GM12878 (cell line): ENCODE results near the gene PYGM. TPM values are rescaled to one million over a fixed set of nuclear protein-coding genes. Genes with fewer than 3 reads are reported as not detected.

Experiments
- ATAC-seq: fragments of 200-7000 bp; cut with Tn5 transposase; 3 replicates; pipeline ENCODE4 v1.9.1; 2020; ENCODE audit warnings: mild to moderate bottlenecking, moderate library complexity
- BruUV-seq: library from RNA; stranded (reverse); fragments of 400-500 nt; replicated peaks from 2 replicates; lab custom pipeline; 2021; lab: Mats Ljungman, UMichigan
- CTCF ChIA-PET: fragments of 300-600 bp; sonication (Branson Sonifier 250); formaldehyde crosslinking; extraction: SDS; loops from one replicate; lab custom pipeline; 2021; ENCODE audit warnings: inconsistent platforms; lab: Yijun Ruan, JAX
- POLR2A ChIA-PET: fragments of 350-600 bp; formaldehyde crosslinking; extraction: SDS; loops from one replicate; lab custom pipeline; 2021; ENCODE audit warnings: inconsistent platforms; lab: Charles Lee
- RAD21 ChIA-PET: fragments of 300-600 bp; sonication (Branson Sonifier 250); formaldehyde crosslinking; loops from one replicate; lab custom pipeline; 2023; ENCODE audit warnings: antibody characterized with exemption; ENCODE audit not compliant: unreplicated experiment; lab: Charles Lee
- SMC1A ChIA-PET: fragments of 300-600 bp; sonication (Branson Sonifier 250); formaldehyde crosslinking; loops from one replicate; lab custom pipeline; 2023; ENCODE audit not compliant: unreplicated experiment, uncharacterized antibody; lab: Charles Lee
- DNase-seq: peaks from one replicate; pipeline ENCODE4 v3.0.0-alpha.2; 2011; ENCODE audit warnings: low read depth, low spot score
- FAIRE-seq: peaks from 3 replicates; lab custom pipeline; 2011; peaks lifted over from hg19 to GRCh38; lab: Jason Lieb, UNC
- H2AFZ ChIP-seq: 2 replicates; pipeline ENCODE4 v1.6.0; 2011; ENCODE audit warnings: low read depth, low read length, control low read depth; ENCODE audit not compliant: control insufficient read depth
- H3K27ac ChIP-seq: 2 replicates; pipeline ENCODE4 v1.5.1; 2011; ENCODE audit warnings: control low read depth; ENCODE audit not compliant: control insufficient read depth, insufficient read depth
- H3K27me3 ChIP-seq, 2 experiments: replicated peaks in 1 of 2; 2 replicates each; pipeline versions ENCODE4 v1.6.0 to v1.6.1; 2011; ENCODE audit warnings: low read length in 1 of 2; ENCODE audit not compliant: control insufficient read depth in 2 of 2, insufficient read depth in 2 of 2
- H3K36me3 ChIP-seq, 2 experiments: 2 replicates each; pipeline ENCODE4 v1.5.1; 2011; ENCODE audit warnings: low read length in 1 of 2; ENCODE audit not compliant: control insufficient read depth in 2 of 2, insufficient read depth in 2 of 2
- H3K4me1 ChIP-seq: 2 replicates; pipeline ENCODE4 v1.6.1; 2011; ENCODE audit warnings: mild to moderate bottlenecking, low read length, moderate library complexity, mixed read lengths; ENCODE audit not compliant: control insufficient read depth, insufficient read depth
- H3K4me2 ChIP-seq: 2 replicates; pipeline ENCODE4 v1.6.0; 2011; ENCODE audit warnings: control low read depth; ENCODE audit not compliant: control insufficient read depth, insufficient read depth
- H3K4me3 ChIP-seq: fragments of 200-600 bp; sonication (generic); 2 replicates; pipeline ENCODE4 v1.5.1; 2016
- H3K79me2 ChIP-seq: 2 replicates; pipeline ENCODE4 v1.6.0; 2011; ENCODE audit warnings: low read length; ENCODE audit not compliant: control insufficient read depth, insufficient read depth
- H3K9ac ChIP-seq: 2 replicates; pipeline ENCODE4 v1.8.0; 2011; ENCODE audit warnings: low read length, control low read depth, mixed read lengths; ENCODE audit not compliant: control insufficient read depth, insufficient read depth
- H3K9me3 ChIP-seq: replicated peaks from 3 replicates; pipeline ENCODE4 v1.5.1; 2011; ENCODE audit warnings: mild to moderate bottlenecking, low read length; ENCODE audit not compliant: control insufficient read depth, insufficient read depth
- H4K20me1 ChIP-seq: 2 replicates; pipeline ENCODE4 v1.6.0; 2011; ENCODE audit not compliant: control insufficient read depth, insufficient read depth
- ASH2L ChIP-seq: fragments of 300-600, 200-600 bp; sonication (generic); IDR thresholded peaks from 2 replicates; pipeline ENCODE4 v1.6.1; 2017; ENCODE audit warnings: low read depth, mild to moderate bottlenecking, borderline replicate concordance
- BCL3 ChIP-seq: IDR thresholded peaks from 2 replicates; pipeline ENCODE4 v1.6.1; 2011; ENCODE audit warnings: borderline replicate concordance, low read depth, mild to moderate bottlenecking, moderate library complexity, low read length; ENCODE audit not compliant: insufficient read depth, poor library complexity, severe bottlenecking
- BCLAF1 ChIP-seq: fragments of 450-650 bp; IDR thresholded peaks from 2 replicates; pipeline ENCODE4 v1.6.1; 2017; ENCODE audit warnings: antibody characterized with exemption, mild to moderate bottlenecking, moderate library complexity
- CBFB ChIP-seq: IDR thresholded peaks from 2 replicates; pipeline ENCODE4 v1.6.1; 2016; ENCODE audit warnings: antibody characterized with exemption, low read depth
- CHD4 ChIP-seq: fragments of 200-600 bp; sonication (generic); IDR thresholded peaks from 2 replicates; pipeline ENCODE4 v1.6.1; 2016; ENCODE audit warnings: mild to moderate bottlenecking
- CTCF ChIP-seq, 3 experiments: IDR thresholded peaks in 2 of 3; conservative IDR thresholded peaks in 1 of 3; 2 replicates each; pipeline ENCODE4 v1.5.1; 2011; ENCODE audit warnings: low read depth in 3 of 3, low read length in 3 of 3, mild to moderate bottlenecking in 3 of 3, control low read depth in 2 of 3, moderate library complexity in 2 of 3, inconsistent platforms in 1 of 3, mixed read lengths in 1 of 3; ENCODE audit not compliant: control insufficient read depth in 2 of 3, insufficient read depth in 1 of 3; ENCODE audit errors: extremely low read depth in 1 of 3
- ESRRA ChIP-seq: IDR thresholded peaks from 2 replicates; pipeline ENCODE4 v1.6.1; 2012; ENCODE audit warnings: mild to moderate bottlenecking, low read length, improper control_type of control experiment
- EZH2 ChIP-seq: IDR thresholded peaks from 2 replicates; pipeline ENCODE4 v1.6.1; 2012; ENCODE audit warnings: low read depth, mild to moderate bottlenecking, control low read depth, inconsistent platforms, low read length, borderline replicate concordance; ENCODE audit not compliant: control insufficient read depth
- HDAC6 ChIP-seq: fragments of 200-600 bp; sonication (generic); IDR thresholded peaks from one replicate; pipeline ENCODE4 v1.8.0; 2017; ENCODE audit warnings: antibody characterized with exemption; ENCODE audit not compliant: unreplicated experiment
- HSF1 ChIP-seq: fragments of 150-350 bp; IDR thresholded peaks from 2 replicates; pipeline ENCODE4 v1.6.1; 2014; ENCODE audit warnings: mild to moderate bottlenecking, low read depth, low read length
- SP1 ChIP-seq: IDR thresholded peaks from one replicate; pipeline ENCODE4 v1.6.1; 2011; ENCODE audit warnings: low read depth, low read length
- STAT3 ChIP-seq: IDR thresholded peaks from 2 replicates; pipeline ENCODE4 v1.6.1; 2011; ENCODE audit warnings: low read depth, low read length, improper control_type of control experiment
- TCF3 ChIP-seq: IDR thresholded peaks from 2 replicates; pipeline ENCODE4 v1.6.1; 2012; ENCODE audit warnings: low read depth, mild to moderate bottlenecking, low read length, borderline replicate concordance; ENCODE audit not compliant: insufficient read depth
- WRNIP1 ChIP-seq: IDR thresholded peaks from 2 replicates; pipeline ENCODE4 v1.6.1; 2011; ENCODE audit warnings: low read depth, low read length, improper control_type of control experiment, borderline replicate concordance
- ZNF24 ChIP-seq: fragments of 450-650 bp; IDR thresholded peaks from 2 replicates; pipeline ENCODE4 v1.6.1; 2017; ENCODE audit warnings: antibody characterized with exemption, mild to moderate bottlenecking
- WGBS: methylation state at CpG from one replicate; pipeline ENCODE4 v1.1.6; 2016; ENCODE audit warnings: low lambda C conversion rate; ENCODE audit not compliant: insufficient replicate concordance, insufficient coverage; ENCODE audit errors: missing lambda C conversion rate; 5-methylcytosine and 5-hydroxymethylcytosine counted together
- in situ Hi-C: fragments of 300-500 bp; cut with MboI; formaldehyde crosslinking; loops from 9 replicates; pipeline ENCODE4 v1.14.3; 2018; ENCODE audit warnings: mixed read lengths
- intact Hi-C: fragments of 100-400 bp; cut with micrococcal nuclease; formaldehyde crosslinking; loops from one replicate; pipeline ENCODE4 v1.14.2; 2022; ENCODE audit not compliant: unreplicated experiment
- polyA plus RNA-seq, 11 experiments: library from polyadenylated mRNA; depleted of rRNA in 4 of 11; unstranded in 6 of 11; stranded (reverse) in 5 of 11; fragments of >200 nt; fragmentation: Nextera tagmentation in 4 of 11; fragmentation: Illumina TruSeq in 1 of 11; extraction: Ambion mirVana in 4 of 11; extraction: Trizol in 1 of 11; gene quantifications; 1 replicate in 1 of 11; 2 replicates in 10 of 11; pipeline versions ENCODE4 v1.2.1 to v1.2.3, GENCODE V29; 2011 to 2016; ENCODE audit warnings: inconsistent platforms in 2 of 11, missing spikeins in 2 of 11, low read depth in 1 of 11
- total RNA-seq, 4 experiments: library from RNA; depleted of rRNA in 3 of 4; stranded (reverse); fragments of >200 nt in 3 of 4; fragmentation: Illumina TruSeq in 1 of 4; extraction: Trizol in 1 of 4; gene quantifications; 2 replicates each; pipeline versions ENCODE4 v1.2.1 to v1.2.3, GENCODE V29; 2013 to 2021

Gene PYGM
- total and polyA plus RNA-seq, 10 of the 15 experiments (the other 5 are each of a cell fraction or from before 2014, with no cell fraction given): 0.04 to 3.7 (median 0.27) TPM; not detected in 1

- Histone ChIP-seq H3K36me3 (no peaks in the 10 kb centered on the region; a peak in 1 of 4 replicates), H3K27me3 (no peaks in the 10 kb centered on the region), H3K79me2 (no peaks in the 10 kb centered on the region), H3K27ac (no peak overlapping the region), H3K9me3 (no peaks in the 10 kb centered on the region), H3K4me2 (no peak overlapping the region), H3K9ac (no peak overlapping the region), H3K4me1 (no peaks in the 10 kb centered on the region), H2AFZ (no peak overlapping the region), H3K4me3 (no peak overlapping the region), H4K20me1 (no peaks in the 10 kb centered on the region)
- no peak for ATAC-seq
- ChIA-PET SMC1A (no interaction called here), POLR2A (no interaction called here), RAD21 (interaction anchor here (0.5 kb wide), 1 partner anchor 272 kb away, joined by 3 read pairs; no protein-coding TSS in a partner anchor), CTCF (interaction anchor here (0.7 to 1.1 kb wide), 2 partner anchors 11 to 16 kb away, joined by 3 read pairs; partner anchors contain the start of gene RASGRP2)
- DNase-seq: no peak
- BruUV-seq: no TSS peak
- 79% methylated on average over 21 of the region's 21 CpGs for WGBS
- in situ Hi-C loops (no loop called here), intact Hi-C loops (no loop called here)
- no peak for FAIRE-seq
- TF ChIP-seq HDAC6: no peak
- TF ChIP-seq SP1: no peak
- no peak for TF ChIP-seq EZH2
- TF ChIP-seq CHD4: no peak
- no peak for TF ChIP-seq TCF3
- no peak for TF ChIP-seq BCLAF1
- TF ChIP-seq ESRRA: no peak
- TF ChIP-seq WRNIP1: no peak
- TF ChIP-seq CTCF (IDR thresholded peaks at IDR 0.05 in 2 of 3, conservative IDR thresholded peaks at IDR 0.05 in 1 of 3; ENCODE audit: control insufficient read depth in 2 of 3, extremely low read depth in 1 of 3, insufficient read depth in 1 of 3, low read depth in 3 of 3, low read length in 3 of 3): no peak
- TF ChIP-seq ASH2L: no peak
- TF ChIP-seq HSF1: no peak
- TF ChIP-seq ZNF24: no peak
- no peak for TF ChIP-seq CBFB
- TF ChIP-seq BCL3: no peak
- TF ChIP-seq STAT3: no peak
Measured at GRCh38 chr11:64754919-64755662, 4.7 kb downstream of the PYGM start.
